ENCODE measurements around the gene PLXDC2. TPM values are rescaled to one million over a fixed set of nuclear protein-coding genes. Genes with fewer than 3 reads are reported as not detected.

Gene PLXDC2
- polyA plus RNA-seq, 1 of the 3 experiments (the other 2 are of a cell fraction): 2.5 TPM

DNA sequence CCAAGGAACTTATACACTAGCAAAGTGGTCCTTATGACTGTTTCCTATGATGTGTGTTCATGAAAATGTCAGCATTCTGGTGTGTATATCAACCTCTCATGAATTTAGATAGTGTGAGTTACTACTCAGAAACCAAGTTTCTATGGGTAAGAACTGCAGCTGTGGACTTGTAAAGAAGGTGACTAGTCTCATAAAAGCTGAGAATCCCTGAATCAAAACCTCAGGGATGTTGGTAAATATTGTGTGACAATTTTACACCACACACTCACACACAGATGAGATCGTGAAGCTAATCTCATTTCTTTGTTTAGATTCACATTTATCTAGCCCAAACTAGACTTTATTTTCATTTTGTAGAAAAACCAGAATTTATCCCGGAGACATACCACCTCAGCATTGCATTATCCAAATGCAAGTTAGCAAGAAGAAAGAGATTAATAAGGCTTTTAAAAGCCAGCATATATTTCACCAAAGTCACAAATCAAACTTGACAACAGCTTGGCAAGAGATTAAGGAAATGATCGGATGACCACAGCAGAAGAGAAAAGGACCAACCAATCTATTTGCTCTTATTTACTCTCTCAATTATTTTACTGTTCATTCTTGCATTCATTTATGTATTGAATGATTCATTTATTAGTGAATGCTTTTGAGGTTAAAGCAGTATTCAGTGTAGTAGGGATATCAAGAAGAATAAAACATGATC, 92.9 kb downstream of the PLXDC2 start:
- CTCF ChIA-PET: interaction anchor here (1.0 to 1.2 kb wide), 2 partner anchors 10 kb away, joined by 3 read pairs; no protein-coding TSS in a partner anchor
- DNase-seq: no peak

DNA sequence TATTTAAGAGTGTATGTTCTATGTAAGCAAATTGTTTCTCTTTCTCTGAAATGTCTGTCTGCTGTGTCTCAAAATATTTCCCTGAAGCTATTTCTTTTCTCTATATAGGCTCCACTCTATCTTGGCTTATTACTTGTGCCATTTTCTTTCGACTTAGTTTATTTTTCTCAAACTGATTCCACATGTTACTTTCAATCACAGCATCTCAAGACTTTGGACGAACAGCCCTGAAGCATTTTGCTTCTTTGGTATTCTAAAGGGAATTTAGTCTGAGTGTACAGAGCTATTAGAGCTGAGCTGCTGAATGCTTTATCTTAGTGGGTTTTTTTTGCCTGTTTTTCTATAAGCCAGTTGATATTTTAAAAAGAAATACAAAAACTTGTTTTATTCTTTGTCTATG, 95.7 kb downstream of the PLXDC2 start:
- H3K27me3 ChIP-seq (ENCODE audit: insufficient read depth): no peaks in the 10 kb centered on the region
- no peaks in the 10 kb centered on the region for H3K9me2 ChIP-seq
- ChIA-PET POLR2A (no interaction called here), CTCF (interaction anchor here (0.9 kb wide), 1 partner anchor 13 kb away, joined by 3 read pairs; no protein-coding TSS in a partner anchor)
- no peak overlapping the region for H3K4me3 ChIP-seq (ENCODE audit: low read depth in 2 of 2, low read length in 1 of 2)
- H2AFZ ChIP-seq (ENCODE audit: low read depth): no peak overlapping the region
- H4K20me1 ChIP-seq (ENCODE audit: insufficient read depth): no peaks in the 10 kb centered on the region
- H3F3A ChIP-seq (replicated peaks; ENCODE audit: insufficient read depth): no peaks in the 10 kb centered on the region
- 51% methylated on average over 2 of the region's 2 CpGs for WGBS (ENCODE audit: low lambda C conversion rate)
- H3K4me1 ChIP-seq (ENCODE audit: control insufficient read depth in 1 of 2, insufficient read depth in 2 of 2, low read depth in 1 of 2, low read length in 1 of 2): peaks cover 0 to 7% of the 10 kb centered on the region in 2 experiments; a peak in 2 of 4 replicates
- no peak overlapping the region for H3K27ac ChIP-seq (ENCODE audit: low read depth in 2 of 2, low read length in 1 of 2)
- TF ChIP-seq CHD2 (IDR thresholded peaks at IDR 0.05; ENCODE audit: low read length, partially characterized antibody) (no peak), YY1 (IDR thresholded peaks at IDR 0.05; ENCODE audit: low read depth) (no peak), ELF1 (IDR thresholded peaks at IDR 0.05) (no peak), RCOR1 (IDR thresholded peaks at IDR 0.05; ENCODE audit: low read length) (no peak), SIN3A (IDR thresholded peaks at IDR 0.05; ENCODE audit: borderline replicate concordance, low read depth, low read length) (no peak), ZBTB33 (IDR thresholded peaks at IDR 0.05; ENCODE audit: borderline replicate concordance, low read depth) (no peak), RFX5 (IDR thresholded peaks at IDR 0.05; ENCODE audit: low read length) (no peak), EP300 (IDR thresholded peaks at IDR 0.05; ENCODE audit: borderline replicate concordance in 1 of 2, low read depth in 1 of 2, low read length in 1 of 2) (no peak), TCF12 (IDR thresholded peaks at IDR 0.05) (no peak)
- TF ChIP-seq, protein P1, sequence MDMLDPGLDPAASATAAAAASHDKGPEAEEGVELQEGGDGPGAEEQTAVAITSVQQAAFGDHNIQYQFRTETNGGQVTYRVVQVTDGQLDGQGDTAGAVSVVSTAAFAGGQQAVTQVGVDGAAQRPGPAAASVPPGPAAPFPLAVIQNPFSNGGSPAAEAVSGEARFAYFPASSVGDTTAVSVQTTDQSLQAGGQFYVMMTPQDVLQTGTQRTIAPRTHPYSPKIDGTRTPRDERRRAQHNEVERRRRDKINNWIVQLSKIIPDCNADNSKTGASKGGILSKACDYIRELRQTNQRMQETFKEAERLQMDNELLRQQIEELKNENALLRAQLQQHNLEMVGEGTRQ (IDR thresholded peaks at IDR 0.05; ENCODE audit: borderline replicate concordance, low read depth, low read length): no peak
- H3K4me2 ChIP-seq: no peak overlapping the region
- DNase-seq: no peak
- no peaks in the 10 kb centered on the region for H3K36me3 ChIP-seq (replicated peaks in 1 of 2; ENCODE audit: control insufficient read depth in 1 of 2, insufficient read depth in 2 of 2, low read length in 1 of 2)
- no peaks in the 10 kb centered on the region for H3K79me2 ChIP-seq (ENCODE audit: insufficient read depth)
- H3K9me3 ChIP-seq: no peaks in the 10 kb centered on the region
- no peak overlapping the region for H3K9ac ChIP-seq

More for the DNA sequence above, 92.9 kb downstream of the PLXDC2 start:
- Histone ChIP-seq H3K36me3 (replicated peaks in 1 of 2; ENCODE audit: control insufficient read depth in 1 of 2, insufficient read depth in 2 of 2, low read length in 1 of 2) (no peaks in the 10 kb centered on the region), H3K4me3 (ENCODE audit: low read depth in 2 of 2, low read length in 1 of 2) (no peak overlapping the region), H3K9me3 (no peaks in the 10 kb centered on the region), H3K9ac (no peak overlapping the region), H3K4me2 (no peak overlapping the region), H3K27me3 (ENCODE audit: insufficient read depth) (no peaks in the 10 kb centered on the region), H3K27ac (ENCODE audit: low read depth in 2 of 2, low read length in 1 of 2) (peak overlapping the region in 1 of 2 experiments; percentile 39; a peak in 2 of 4 replicates), H3K4me1 (ENCODE audit: control insufficient read depth in 1 of 2, insufficient read depth in 2 of 2, low read depth in 1 of 2, low read length in 1 of 2) (peaks cover 0 to 7% of the 10 kb centered on the region in 2 experiments; a peak in 2 of 4 replicates), H3K9me2 (no peaks in the 10 kb centered on the region), H3F3A (replicated peaks; ENCODE audit: insufficient read depth) (no peaks in the 10 kb centered on the region), H3K79me2 (ENCODE audit: insufficient read depth) (no peaks in the 10 kb centered on the region), H4K20me1 (ENCODE audit: insufficient read depth) (no peaks in the 10 kb centered on the region), H2AFZ (ENCODE audit: low read depth) (no peak overlapping the region)
- 30% methylated on average over 3 of the region's 3 CpGs for WGBS (ENCODE audit: low lambda C conversion rate)
- POLR2A ChIA-PET: interaction anchor here (0.6 kb wide), 1 partner anchor 180 kb away, joined by 3 read pairs; no protein-coding TSS in a partner anchor
- TF ChIP-seq, protein P2, sequence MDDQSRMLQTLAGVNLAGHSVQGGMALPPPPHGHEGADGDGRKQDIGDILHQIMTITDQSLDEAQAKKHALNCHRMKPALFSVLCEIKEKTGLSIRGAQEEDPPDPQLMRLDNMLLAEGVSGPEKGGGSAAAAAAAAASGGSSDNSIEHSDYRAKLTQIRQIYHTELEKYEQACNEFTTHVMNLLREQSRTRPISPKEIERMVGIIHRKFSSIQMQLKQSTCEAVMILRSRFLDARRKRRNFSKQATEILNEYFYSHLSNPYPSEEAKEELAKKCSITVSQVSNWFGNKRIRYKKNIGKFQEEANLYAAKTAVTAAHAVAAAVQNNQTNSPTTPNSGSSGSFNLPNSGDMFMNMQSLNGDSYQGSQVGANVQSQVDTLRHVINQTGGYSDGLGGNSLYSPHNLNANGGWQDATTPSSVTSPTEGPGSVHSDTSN (IDR thresholded peaks at IDR 0.05): peak; percentile 22; the same call in 1 of the 2 replicates
- TF ChIP-seq, protein P3, sequence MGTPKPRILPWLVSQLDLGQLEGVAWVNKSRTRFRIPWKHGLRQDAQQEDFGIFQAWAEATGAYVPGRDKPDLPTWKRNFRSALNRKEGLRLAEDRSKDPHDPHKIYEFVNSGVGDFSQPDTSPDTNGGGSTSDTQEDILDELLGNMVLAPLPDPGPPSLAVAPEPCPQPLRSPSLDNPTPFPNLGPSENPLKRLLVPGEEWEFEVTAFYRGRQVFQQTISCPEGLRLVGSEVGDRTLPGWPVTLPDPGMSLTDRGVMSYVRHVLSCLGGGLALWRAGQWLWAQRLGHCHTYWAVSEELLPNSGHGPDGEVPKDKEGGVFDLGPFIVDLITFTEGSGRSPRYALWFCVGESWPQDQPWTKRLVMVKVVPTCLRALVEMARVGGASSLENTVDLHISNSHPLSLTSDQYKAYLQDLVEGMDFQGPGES (IDR thresholded peaks at IDR 0.05; ENCODE audit: low read depth, low read length): no peak

Measured in SK-N-SH (cell line).